Measurements from ENCODE around the gene TMTC4.

- TF ChIP-seq CTCF (IDR thresholded peaks at IDR 0.05): no peak
- TF ChIP-seq POLR2A (IDR thresholded peaks at IDR 0.05): no peak
Measured at GRCh38 chr13:100633461-100633860, 41.1 kb downstream of the TMTC4 start.
